ENCODE data around the gene TMEM247. TPM values are rescaled to one million over a fixed set of nuclear protein-coding genes. Genes with fewer than 3 reads are reported as not detected.

The TMEM247 gene
- polyA plus RNA-seq, 3 donors from 2014 or later, result not detected

- peaks cover 5 to 7% (median 6%) of the 10 kb centered on the region in 3 donors for H3K27me3 Mint-ChIP-seq (ENCODE audit: low read depth in 3 of 3)
- H3K4me1 Mint-ChIP-seq, result peaks cover 17 to 29% of the 10 kb centered on the region in 2 donors
- peak overlapping the region; percentile 92 to 98 (median 94) for H3K4me3 Mint-ChIP-seq
- peak overlapping the region; percentile 94 to 98 (median 97) for H3K27ac Mint-ChIP-seq
- no peaks in the 10 kb centered on the region for H3K9me3 Mint-ChIP-seq
- H3K36me3 Mint-ChIP-seq, result no peaks in the 10 kb centered on the region
- no peak for DNase-seq
These were observed 20.0 kb downstream of the TMEM247 start for GRCh38 chr2:46499392-46499785.

- Mint-ChIP-seq H3K4me3 (peak overlapping the region; percentile 44 to 94 (median 92)), H3K9me3 (no peaks in the 10 kb centered on the region), H3K4me1 (peaks cover 19 to 31% of the 10 kb centered on the region in 2 donors), H3K27me3 (ENCODE audit: low read depth in 3 of 3) (peaks cover 5 to 7% (median 6%) of the 10 kb centered on the region in 3 donors), H3K27ac (peak overlapping the region in 4 of 6 donors; percentile 46 to 98 (median 76)), H3K36me3 (no peaks in the 10 kb centered on the region)
- DNase-seq, result no peak
These were observed 21.4 kb downstream of the TMEM247 start for GRCh38 chr2:46500801-46501200.

- Mint-ChIP-seq H3K4me3 (no peak overlapping the region), H3K27me3 (ENCODE audit: low read depth in 3 of 3) (peaks cover 5 to 7% (median 6%) of the 10 kb centered on the region in 3 donors), H3K4me1 (peaks cover 29 to 40% of the 10 kb centered on the region in 2 donors), H3K36me3 (no peaks in the 10 kb centered on the region), H3K9me3 (no peaks in the 10 kb centered on the region), H3K27ac (peak overlapping the region in 1 of 6 donors; percentile 11)
- no peak for DNase-seq
These were observed 23.0 kb downstream of the TMEM247 start for GRCh38 chr2:46502291-46502885.

- no peaks in the 10 kb centered on the region for H3K36me3 Mint-ChIP-seq
- H3K27me3 Mint-ChIP-seq (ENCODE audit: low read depth in 3 of 3), result peaks cover 5 to 7% (median 6%) of the 10 kb centered on the region in 3 donors
- H3K27ac Mint-ChIP-seq, result peak overlapping the region in 1 of 6 donors; percentile 17
- no peaks in the 10 kb centered on the region for H3K9me3 Mint-ChIP-seq
- H3K4me3 Mint-ChIP-seq, result no peak overlapping the region
- peaks cover 29 to 37% of the 10 kb centered on the region in 2 donors for H3K4me1 Mint-ChIP-seq
- no peak for DNase-seq
These were observed 24.3 kb downstream of the TMEM247 start for GRCh38 chr2:46503686-46504085.

- Mint-ChIP-seq H3K4me1 (peaks cover 27 to 32% of the 10 kb centered on the region in 2 donors), H3K4me3 (no peak overlapping the region), H3K27me3 (ENCODE audit: low read depth in 3 of 3) (peaks cover 5 to 9% (median 6%) of the 10 kb centered on the region in 3 donors), H3K27ac (peak overlapping the region in 1 of 6 donors; percentile 9), H3K9me3 (no peaks in the 10 kb centered on the region), H3K36me3 (peaks cover 0 to 3% (median 0%) of the 10 kb centered on the region in 3 donors)
- DNase-seq, result no peak
These were observed 24.9 kb downstream of the TMEM247 start for GRCh38 chr2:46504221-46504620.

GRCh38 chr2:46504685-46505471 lies 25.5 kb downstream of the TMEM247 start:
- no peak for DNase-seq
- Mint-ChIP-seq H3K36me3 (peaks cover 0 to 3% (median 0%) of the 10 kb centered on the region in 3 donors), H3K9me3 (no peaks in the 10 kb centered on the region), H3K27me3 (ENCODE audit: low read depth in 3 of 3) (peaks cover 3 to 7% (median 4%) of the 10 kb centered on the region in 3 donors), H3K4me3 (no peak overlapping the region), H3K4me1 (peaks cover 22 to 25% of the 10 kb centered on the region in 2 donors), H3K27ac (peak overlapping the region in 1 of 6 donors; percentile 12)

GRCh38 chr2:46505472-46505783 lies 26.1 kb downstream of the TMEM247 start:
- H3K4me3 Mint-ChIP-seq, result no peak overlapping the region
- DNase-seq, result no peak
- H3K9me3 Mint-ChIP-seq, result no peaks in the 10 kb centered on the region
- H3K4me1 Mint-ChIP-seq, result peaks cover 16 to 20% of the 10 kb centered on the region in 2 donors
- peaks cover 0 to 3% (median 0%) of the 10 kb centered on the region in 3 donors for H3K36me3 Mint-ChIP-seq
- peak overlapping the region in 1 of 6 donors; percentile 84 for H3K27ac Mint-ChIP-seq
- H3K27me3 Mint-ChIP-seq (ENCODE audit: low read depth in 3 of 3), result peaks cover 0 to 2% (median 0%) of the 10 kb centered on the region in 3 donors

- no peaks in the 10 kb centered on the region for H3K9me3 Mint-ChIP-seq
- H3K36me3 Mint-ChIP-seq, result peaks cover 0 to 3% (median 0%) of the 10 kb centered on the region in 3 donors
- peak in 2 of 3 donors; percentile 2 to 14 for DNase-seq
- peaks cover 12% of the 10 kb centered on the region in 2 donors for H3K4me1 Mint-ChIP-seq
- peak overlapping the region in 2 of 5 donors; percentile 37 to 47 for H3K4me3 Mint-ChIP-seq
- H3K27ac Mint-ChIP-seq, result peak overlapping the region; percentile 35 to 84 (median 51)
- H3K27me3 Mint-ChIP-seq (ENCODE audit: low read depth in 3 of 3), result peaks cover 0 to 2% (median 0%) of the 10 kb centered on the region in 3 donors
These were observed 26.9 kb downstream of the TMEM247 start for GRCh38 chr2:46506131-46506706.

- Mint-ChIP-seq H3K4me1 (peaks cover 12% of the 10 kb centered on the region in 2 donors), H3K4me3 (no peak overlapping the region), H3K27me3 (ENCODE audit: low read depth in 3 of 3) (peaks cover 0 to 2% (median 1%) of the 10 kb centered on the region in 3 donors), H3K9me3 (no peaks in the 10 kb centered on the region), H3K36me3 (peaks cover 0 to 3% (median 3%) of the 10 kb centered on the region in 3 donors), H3K27ac (no peak overlapping the region)
- no peak for DNase-seq
These were observed 28.9 kb downstream of the TMEM247 start for GRCh38 chr2:46508312-46508711.

- Mint-ChIP-seq H3K27ac (peak overlapping the region in 1 of 6 donors; percentile 17), H3K9me3 (no peaks in the 10 kb centered on the region), H3K36me3 (peaks cover 0 to 3% (median 3%) of the 10 kb centered on the region in 3 donors), H3K4me3 (no peak overlapping the region), H3K27me3 (ENCODE audit: low read depth in 3 of 3) (peaks cover 0 to 2% (median 1%) of the 10 kb centered on the region in 3 donors), H3K4me1 (peaks cover 12% of the 10 kb centered on the region in 2 donors)
- no peak for DNase-seq
These were observed 29.4 kb downstream of the TMEM247 start for GRCh38 chr2:46508759-46509158.

- peaks cover 12% of the 10 kb centered on the region in 2 donors for H3K4me1 Mint-ChIP-seq
- no peak overlapping the region for H3K4me3 Mint-ChIP-seq
- peaks cover 0 to 2% (median 1%) of the 10 kb centered on the region in 3 donors for H3K27me3 Mint-ChIP-seq (ENCODE audit: low read depth in 3 of 3)
- H3K27ac Mint-ChIP-seq, result no peak overlapping the region
- H3K9me3 Mint-ChIP-seq, result peaks cover 0 to 7% (median 6%) of the 10 kb centered on the region in 6 donors
- no peak for DNase-seq
- peaks cover 6 to 8% (median 8%) of the 10 kb centered on the region in 3 donors for H3K36me3 Mint-ChIP-seq
These were observed 30.4 kb downstream of the TMEM247 start for GRCh38 chr2:46509804-46510203.

- H3K4me3 Mint-ChIP-seq, result no peak overlapping the region
- no peak overlapping the region for H3K27ac Mint-ChIP-seq
- peaks cover 11% of the 10 kb centered on the region in 2 donors for H3K4me1 Mint-ChIP-seq
- H3K27me3 Mint-ChIP-seq (ENCODE audit: low read depth in 3 of 3), result peaks cover 0 to 2% (median 1%) of the 10 kb centered on the region in 3 donors
- H3K36me3 Mint-ChIP-seq, result peaks cover 13 to 15% (median 14%) of the 10 kb centered on the region in 3 donors
- H3K9me3 Mint-ChIP-seq, result peaks cover 5 to 16% (median 14%) of the 10 kb centered on the region in 6 donors
- no peak for DNase-seq
These were observed 31.3 kb downstream of the TMEM247 start for GRCh38 chr2:46510598-46511177.

GRCh38 chr2:46512185-46512584 lies 32.8 kb downstream of the TMEM247 start:
- no peak overlapping the region for H3K4me3 Mint-ChIP-seq
- peaks cover 10 to 27% (median 24%) of the 10 kb centered on the region in 6 donors for H3K9me3 Mint-ChIP-seq
- no peaks in the 10 kb centered on the region for H3K4me1 Mint-ChIP-seq
- DNase-seq, result no peak
- H3K27me3 Mint-ChIP-seq (ENCODE audit: low read depth in 3 of 3), result peaks cover 0 to 2% (median 1%) of the 10 kb centered on the region in 3 donors
- peaks cover 19 to 21% (median 20%) of the 10 kb centered on the region in 3 donors for H3K36me3 Mint-ChIP-seq
- H3K27ac Mint-ChIP-seq, result no peak overlapping the region

All from immature natural killer cell (primary cell).